KOPT-K1 (cell line): ENCODE measurements around the gene TMEM238.
A peak's percentile ranks its signal among the peaks of the same experiment; 100 is the strongest.
"Not testable (repeated sequence)": the region's sequence is repeated elsewhere in the genome, so short reads cannot be mapped to it uniquely, and the experiment has no call there.

Experiments
- H3K27ac ChIP-seq: fragments of 200-600 bp; sonication (generic); 2 replicates; pipeline ENCODE4 v1.5.1; 2016; ENCODE audit warnings: antibody characterized with exemption, mild to moderate bottlenecking, low read depth, low read length; ENCODE audit not compliant: poor library complexity, severe bottlenecking
- H3K36me3 ChIP-seq: fragments of 200-600 bp; sonication (generic); 2 replicates; pipeline ENCODE4 v1.5.1; 2017; ENCODE audit warnings: antibody characterized with exemption, mild to moderate bottlenecking, low read length, moderate library complexity; ENCODE audit not compliant: insufficient read depth
- H3K9me3 ChIP-seq: fragments of 200-600 bp; sonication (generic); 2 replicates; pipeline ENCODE4 v1.5.1; 2017; ENCODE audit warnings: antibody characterized with exemption, low read length, mild to moderate bottlenecking; ENCODE audit not compliant: insufficient read depth, poor library complexity, severe bottlenecking

Gene TMEM238

DNA sequence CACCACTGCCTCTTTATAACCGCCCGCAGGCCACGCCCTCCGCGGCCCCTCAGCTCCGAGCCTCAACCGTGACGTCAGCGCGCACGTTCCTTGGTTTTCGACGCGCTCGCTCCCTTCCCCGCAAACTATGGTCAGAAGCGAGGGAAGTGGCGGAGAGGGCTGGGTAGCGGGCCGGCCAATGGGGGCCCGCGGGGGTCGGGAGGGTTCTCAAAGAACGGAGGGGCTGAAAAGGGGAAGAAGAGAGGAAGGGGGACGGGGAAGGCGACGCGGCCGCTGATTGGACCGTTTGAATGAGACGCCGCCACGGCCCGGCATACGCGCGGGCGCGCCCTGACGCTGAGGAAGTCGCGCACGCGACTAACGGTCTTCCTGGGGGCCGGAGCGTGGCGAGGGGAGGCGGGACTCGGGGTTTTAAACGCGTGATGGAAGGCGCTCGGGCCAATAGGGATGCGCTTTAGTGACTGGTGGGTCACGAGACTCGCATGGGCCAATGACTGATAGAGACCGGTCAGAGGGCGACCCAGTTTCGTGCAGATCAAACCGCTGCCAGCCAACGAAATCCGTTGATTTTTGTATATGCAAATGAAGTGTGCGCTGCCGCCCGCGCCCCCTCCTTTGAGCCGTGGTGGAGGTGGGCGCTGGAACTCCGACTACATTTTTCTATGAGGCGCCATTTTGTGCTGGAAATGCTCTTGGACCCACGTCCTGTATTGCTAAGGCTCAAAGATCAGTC lies 23.9 kb upstream of the TMEM238 start:
- Histone ChIP-seq H3K9me3 (no peaks in the 10 kb centered on the region), H3K27ac (peak overlapping the region; percentile 95), H3K36me3 (peaks cover 39% of the 10 kb centered on the region)

DNA sequence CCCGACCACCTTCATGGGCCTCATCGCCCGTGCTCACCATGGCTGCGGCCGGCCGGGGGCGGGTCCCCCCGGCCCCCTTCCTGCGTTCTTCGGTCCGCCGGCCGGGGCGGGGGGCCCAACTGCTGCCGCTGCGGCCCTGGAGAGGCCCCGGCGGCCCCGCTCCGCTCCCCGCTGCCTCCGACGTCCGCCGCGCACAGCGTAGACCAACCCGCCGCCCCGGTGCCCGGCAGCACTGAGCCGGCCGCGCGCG lies 23.4 kb upstream of the TMEM238 start, which contains the start of gene UBE2S:
Gene UBE2S, minus strand, starts transcription at position 239 of the 250 bp plus-strand sequence. Its CDS starts 199 bp downstream, at position 40.
- H3K9me3 ChIP-seq: not testable (repeated sequence)
- H3K36me3 ChIP-seq: peaks cover 44% of the 10 kb centered on the region
- peak within 1 kb of the TSS; percentile 95 for H3K27ac ChIP-seq

DNA sequence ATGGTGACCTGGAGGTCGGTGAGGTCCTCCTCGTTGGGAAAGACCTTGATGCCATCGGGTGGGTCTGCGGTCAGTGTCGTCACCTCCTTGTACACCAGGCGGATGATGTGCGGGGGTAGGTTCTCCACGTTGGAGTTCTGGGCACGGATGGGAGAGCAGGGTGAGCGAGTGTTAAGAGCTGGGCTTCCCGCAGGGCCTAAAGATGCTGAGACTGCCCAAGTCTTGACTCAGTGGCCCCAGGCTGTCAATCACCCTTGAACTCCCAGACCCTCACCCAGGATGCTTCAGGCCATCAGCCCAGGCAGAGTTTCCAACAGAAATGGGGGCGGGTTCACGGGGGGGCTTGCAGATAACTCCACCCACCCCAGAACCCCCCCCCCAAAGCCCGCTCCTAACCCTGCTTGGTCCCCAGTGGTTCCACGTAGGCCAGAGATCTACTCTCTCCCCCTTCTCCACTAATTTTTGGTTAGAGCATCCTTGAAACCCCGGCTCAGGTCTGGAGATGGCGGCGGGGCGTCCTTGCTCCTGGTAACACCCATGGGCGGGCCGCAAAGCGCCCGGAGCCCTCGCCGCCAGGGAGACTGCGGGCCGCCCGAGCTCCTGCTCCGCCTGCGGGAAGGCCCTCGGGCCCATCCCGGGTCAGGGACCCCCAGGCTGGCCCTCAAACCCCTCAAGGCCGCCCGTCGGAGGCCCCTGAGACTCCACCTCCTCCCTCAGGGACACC lies 22.9 kb upstream of the TMEM238 start:
- Histone ChIP-seq H3K27ac (peak overlapping the region; percentile 95), H3K9me3 (no peaks in the 10 kb centered on the region), H3K36me3 (peaks cover 48% of the 10 kb centered on the region)

DNA sequence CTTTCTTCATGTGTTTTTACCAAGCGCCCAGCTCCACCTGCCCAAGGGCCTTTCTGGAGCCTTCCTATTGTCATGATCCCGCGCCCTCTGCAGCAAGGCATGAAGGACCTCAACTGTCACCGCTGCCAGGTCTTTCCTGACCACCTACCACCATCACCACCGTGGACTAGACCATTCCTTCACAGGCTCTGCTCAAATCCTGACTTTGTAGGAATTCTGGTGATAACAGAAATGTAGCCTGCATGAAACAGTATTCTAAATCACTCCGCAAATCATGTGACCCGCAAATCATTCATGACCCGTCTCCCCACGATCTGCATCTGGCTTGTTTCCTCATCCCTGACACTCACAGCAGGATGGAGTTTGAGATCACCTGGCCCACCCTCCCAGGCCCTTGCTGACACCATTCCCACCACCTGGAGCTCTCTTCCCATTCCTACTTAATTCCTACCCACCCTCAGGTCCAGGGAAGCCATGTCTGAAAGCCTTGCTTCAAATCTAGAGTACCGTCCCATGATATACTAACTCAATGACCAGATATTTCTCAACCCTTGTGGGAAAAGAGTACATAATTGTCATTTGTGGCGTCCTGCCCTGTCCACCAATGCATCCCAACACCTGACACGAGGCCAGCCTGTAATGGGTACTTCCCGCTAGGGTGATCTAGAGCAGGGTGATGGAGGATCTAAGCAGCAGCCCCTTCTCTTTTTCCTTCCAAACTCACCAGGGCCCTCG lies 22.2 kb upstream of the TMEM238 start:
- Histone ChIP-seq H3K27ac (peak overlapping the region; percentile 95), H3K36me3 (peaks cover 55% of the 10 kb centered on the region), H3K9me3 (no peaks in the 10 kb centered on the region)

DNA sequence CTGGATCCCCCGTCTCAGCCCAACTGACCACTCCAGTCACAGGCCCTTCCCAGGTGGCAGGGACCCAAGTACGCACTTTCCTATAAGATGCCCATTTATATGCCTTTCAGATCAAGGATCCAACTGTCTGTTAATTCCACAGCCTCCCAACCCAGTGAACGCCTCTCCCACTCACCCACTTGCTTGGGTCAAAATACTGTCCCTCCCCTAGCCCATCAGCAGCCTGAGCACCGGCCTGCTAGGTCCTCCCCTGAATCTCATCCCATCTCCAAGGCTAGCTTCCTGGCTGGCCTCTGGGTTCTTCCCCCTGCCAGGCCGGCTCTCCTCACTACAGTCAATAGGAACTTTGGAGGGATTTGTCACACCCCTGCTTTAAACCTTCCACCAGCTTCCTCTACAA lies 21.5 kb upstream of the TMEM238 start:
- H3K9me3 ChIP-seq: no peaks in the 10 kb centered on the region
- peak overlapping the region; percentile 95 for H3K27ac ChIP-seq
- H3K36me3 ChIP-seq: peaks cover 61% of the 10 kb centered on the region

DNA sequence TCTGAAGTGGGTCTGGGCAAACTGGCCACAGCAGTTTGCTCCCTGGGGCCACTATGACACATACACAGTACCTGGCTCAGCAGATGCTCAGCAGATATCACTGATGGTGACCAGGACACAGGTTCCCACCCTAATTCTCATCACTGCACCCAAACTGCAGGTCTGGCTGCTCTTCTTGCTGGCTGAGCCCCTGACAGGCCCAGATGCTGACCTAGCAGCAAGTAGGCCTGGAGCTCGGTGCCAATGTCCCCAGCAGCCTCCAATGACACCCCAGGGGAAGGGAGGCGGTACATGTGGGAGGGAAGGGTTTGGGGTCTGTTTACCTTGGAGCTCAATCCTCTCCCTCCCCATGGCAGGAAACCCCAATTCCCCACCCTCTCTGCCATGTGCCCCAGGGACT lies 18.4 kb upstream of the TMEM238 start:
- Histone ChIP-seq H3K27ac (no peak overlapping the region), H3K36me3 (peaks cover 68% of the 10 kb centered on the region)

DNA sequence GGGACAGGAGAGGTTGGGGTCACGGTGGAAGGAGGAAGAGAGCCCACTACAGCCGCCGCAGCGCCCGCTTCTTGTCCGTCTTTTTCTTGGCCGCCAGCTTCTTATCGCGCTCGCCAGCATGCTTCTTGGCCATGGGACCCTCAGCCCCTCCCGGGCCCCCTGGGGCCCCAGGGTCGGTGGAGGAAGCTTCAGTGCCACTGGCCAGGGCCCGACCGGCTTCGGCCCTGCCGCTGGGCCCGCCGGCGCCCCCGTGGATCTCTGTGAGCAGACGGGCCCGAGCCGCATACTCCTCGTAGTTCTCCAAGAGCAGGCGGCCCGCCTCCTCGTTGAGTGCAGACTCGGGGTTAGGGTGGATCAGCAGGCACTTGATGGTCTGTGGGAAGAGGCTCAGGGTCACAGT lies 17.3 kb upstream of the TMEM238 start:
- peaks cover 64% of the 10 kb centered on the region for H3K36me3 ChIP-seq
- not testable (repeated sequence) for H3K27ac ChIP-seq

More for the DNA sequence above, 18.4 kb upstream of the TMEM238 start:
- H3K9me3 ChIP-seq: no peaks in the 10 kb centered on the region

DNA sequence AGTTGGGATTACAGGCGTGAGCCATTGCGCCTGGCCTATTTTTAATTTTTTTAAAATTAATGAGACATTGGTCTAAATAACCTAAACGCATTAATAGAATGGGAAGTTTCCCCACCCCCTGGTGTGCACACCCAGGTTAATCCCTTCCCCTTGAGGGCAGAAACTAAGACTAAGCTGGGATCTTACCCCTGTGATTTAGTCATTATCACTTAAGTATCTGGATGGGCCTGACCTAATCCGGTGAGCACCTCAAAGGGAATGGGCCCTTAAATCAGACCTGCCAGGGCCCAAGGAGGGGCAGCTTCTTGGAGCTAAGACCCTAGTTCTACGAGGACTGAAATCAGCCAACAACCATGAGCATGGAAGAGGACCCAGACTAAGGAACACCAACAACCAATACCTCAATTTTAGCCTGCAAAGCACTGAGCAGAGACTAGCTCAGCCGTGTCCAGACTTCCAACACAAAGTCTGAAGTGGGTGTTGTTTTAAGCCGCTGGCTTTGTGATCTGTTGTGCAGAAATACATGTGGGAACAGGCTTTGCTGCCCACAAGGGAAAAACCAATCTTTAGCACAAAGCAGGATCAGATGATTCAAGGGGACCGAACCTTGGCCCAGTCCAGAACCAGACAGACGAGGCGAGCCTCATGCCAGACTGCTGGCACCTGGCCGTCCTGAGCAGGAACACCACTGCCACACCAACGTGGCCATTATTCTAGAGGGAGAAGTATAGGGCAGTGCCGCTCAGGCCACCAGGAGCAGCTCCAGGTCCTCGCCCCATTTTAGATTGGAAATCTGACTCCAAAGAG lies 16.4 kb upstream of the TMEM238 start:
- Histone ChIP-seq H3K9me3 (no peaks in the 10 kb centered on the region), H3K27ac (no peak overlapping the region), H3K36me3 (peaks cover 55% of the 10 kb centered on the region)

More for the DNA sequence above, 17.3 kb upstream of the TMEM238 start:
- not testable (repeated sequence) for H3K9me3 ChIP-seq

DNA sequence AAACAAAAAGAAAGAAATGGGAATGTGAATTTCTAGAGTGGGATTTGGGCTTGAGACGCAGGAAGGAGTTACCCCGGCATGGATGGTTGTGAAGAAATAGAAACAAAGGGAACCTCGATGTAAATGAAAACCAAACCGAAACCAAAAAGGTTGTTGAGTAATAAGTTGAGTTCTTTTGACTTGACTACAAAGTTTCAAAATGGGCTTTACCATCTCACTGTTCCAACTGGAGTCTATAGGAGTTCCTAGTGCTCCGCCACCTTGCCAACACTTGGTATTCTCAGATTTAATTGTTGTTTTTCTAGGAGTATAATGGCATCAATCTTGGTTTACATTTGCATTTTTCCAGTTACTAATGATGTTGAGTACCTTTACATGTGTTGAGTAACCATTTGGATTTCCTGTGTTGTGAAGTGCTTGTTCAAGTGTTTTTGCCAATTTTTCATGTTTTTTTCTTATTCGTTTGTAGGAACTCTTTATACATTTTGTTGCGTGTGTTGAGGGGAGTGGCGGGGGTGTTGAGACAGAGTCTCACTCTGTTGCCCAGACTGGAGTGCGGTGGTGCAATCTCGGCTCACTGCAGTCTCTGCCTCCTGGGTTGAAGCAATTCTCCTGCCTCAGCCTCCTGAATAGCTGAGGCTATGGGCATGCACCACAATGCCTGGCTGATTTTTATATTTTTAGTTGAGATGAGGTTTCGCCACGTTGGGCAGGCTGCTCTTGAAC lies 14.3 kb upstream of the TMEM238 start:
- H3K9me3 ChIP-seq: no peaks in the 10 kb centered on the region
- H3K27ac ChIP-seq: no peak overlapping the region
- H3K36me3 ChIP-seq: peaks cover 34% of the 10 kb centered on the region

DNA sequence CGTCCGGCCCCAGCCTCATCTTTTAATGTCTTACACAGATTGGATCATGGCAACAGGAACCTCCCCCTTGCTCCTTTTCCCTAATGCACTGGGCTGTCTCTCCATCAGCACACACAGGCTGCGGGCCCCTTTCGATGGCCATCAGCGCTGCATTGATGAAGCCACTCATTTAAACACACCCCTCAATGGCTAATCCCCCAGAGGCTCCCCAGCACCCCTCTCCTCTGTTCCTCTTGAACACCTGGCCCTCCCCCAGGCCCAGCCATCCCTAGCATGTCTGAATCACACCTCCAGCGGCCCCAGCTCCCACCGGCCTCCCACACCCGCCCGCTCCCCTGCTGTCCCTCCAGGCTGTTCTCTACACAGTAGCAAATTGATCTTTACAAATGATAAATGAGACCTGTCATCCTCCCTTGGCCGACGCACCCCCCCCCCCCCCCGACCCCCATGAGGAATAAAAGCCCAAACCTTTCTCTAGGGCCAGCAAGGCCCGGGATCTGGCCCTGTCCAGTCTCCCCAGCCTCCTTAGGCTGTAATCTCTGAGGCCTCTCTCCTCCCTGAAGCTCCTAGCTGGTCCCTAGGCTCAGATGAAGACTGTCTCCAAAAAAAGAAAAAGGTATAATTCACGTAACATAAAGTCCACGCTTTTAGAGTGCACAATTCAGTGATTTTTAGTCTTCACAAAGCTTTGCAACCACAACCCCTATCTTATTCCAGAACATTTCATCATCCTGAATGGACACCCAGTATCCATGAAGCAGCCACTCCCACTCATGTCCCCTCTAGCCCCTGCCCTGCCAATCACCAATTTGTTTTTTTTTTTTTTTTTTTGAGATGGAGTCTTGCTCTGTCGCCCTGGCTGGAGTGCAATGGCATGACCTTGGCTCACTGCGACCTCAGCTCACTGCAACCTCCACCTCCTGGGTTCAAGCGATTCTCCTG lies 9.0 kb upstream of the TMEM238 start:
- Histone ChIP-seq H3K27ac (no peak overlapping the region), H3K36me3 (peaks cover 42% of the 10 kb centered on the region), H3K9me3 (no peaks in the 10 kb centered on the region)

DNA sequence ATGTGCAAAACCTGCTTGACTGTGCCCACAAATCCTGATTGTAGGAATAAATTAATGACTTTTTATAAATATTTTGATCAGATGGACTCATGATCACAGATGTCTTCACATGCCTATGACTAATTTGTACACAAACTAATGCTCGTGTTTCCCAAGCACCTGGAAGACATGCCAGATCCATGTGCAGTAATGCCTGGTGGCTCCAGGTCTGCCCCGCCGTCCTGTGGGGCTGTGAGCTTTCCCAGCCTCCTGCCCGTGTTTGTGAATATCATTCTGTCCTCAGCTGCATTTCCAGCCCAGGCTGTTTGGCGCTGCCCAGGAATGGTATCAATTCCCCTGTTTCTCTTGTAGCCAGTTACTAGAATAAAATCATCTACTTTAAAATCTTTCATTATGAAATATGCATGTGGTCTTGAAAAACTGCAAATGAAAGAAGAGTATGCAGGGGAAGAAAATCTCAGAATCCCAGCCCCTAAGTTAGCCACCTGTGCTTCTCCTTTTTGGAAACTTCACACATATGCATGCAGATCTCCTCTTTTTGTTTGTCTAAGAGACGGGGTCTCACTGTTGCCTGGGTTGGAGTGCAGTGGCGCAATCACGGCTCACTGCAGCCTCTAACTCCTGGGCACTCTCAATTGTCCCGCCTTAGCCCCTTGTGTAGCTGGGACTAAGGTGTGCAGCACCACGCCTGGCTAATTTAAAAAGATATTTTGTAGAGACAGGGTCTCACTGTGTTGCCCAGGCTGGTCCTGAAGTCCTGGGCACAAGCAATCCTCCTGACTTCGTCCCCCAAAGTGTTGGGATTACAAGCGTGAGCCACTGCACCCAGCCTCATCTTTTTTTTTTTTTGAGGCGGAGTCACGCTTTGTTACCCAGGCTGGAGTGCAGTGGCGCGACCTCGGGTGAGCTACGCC lies 7.9 kb upstream of the TMEM238 start:
- peaks cover 53% of the 10 kb centered on the region for H3K36me3 ChIP-seq
- no peaks in the 10 kb centered on the region for H3K9me3 ChIP-seq
- H3K27ac ChIP-seq: no peak overlapping the region

DNA sequence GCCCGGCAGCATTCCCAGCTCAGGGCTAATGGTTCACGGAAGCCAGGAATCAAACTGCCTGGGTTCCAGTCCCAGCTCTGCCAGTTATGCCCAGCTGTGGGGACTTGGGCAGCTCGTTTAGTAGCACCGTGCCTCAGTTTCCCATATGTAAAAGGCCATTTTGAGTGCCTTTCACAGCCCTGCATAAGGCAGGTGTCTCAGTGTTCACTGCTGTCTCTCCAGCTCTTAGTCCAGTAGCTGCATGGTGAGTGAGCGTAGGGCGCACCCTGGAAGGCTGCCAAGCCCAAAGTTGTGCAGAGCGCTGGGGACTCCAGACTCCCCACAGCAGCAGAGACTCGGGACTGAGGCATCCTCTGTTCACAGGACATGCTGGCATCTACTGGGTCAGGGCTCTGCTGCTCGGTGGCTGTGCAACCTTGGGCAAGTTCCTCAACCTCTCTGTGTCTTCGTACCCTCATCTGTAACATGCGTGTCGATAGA lies 7.1 kb upstream of the TMEM238 start:
- H3K27ac ChIP-seq: no peak overlapping the region
- H3K36me3 ChIP-seq: peaks cover 60% of the 10 kb centered on the region

More for the DNA sequence above, 7.1 kb upstream of the TMEM238 start:
- no peaks in the 10 kb centered on the region for H3K9me3 ChIP-seq
